Natural killer cell (primary cell): ENCODE measurements around the gene KPTN. TPM values are rescaled to one million over a fixed set of nuclear protein-coding genes. Genes with fewer than 3 reads are reported as not detected.

Experiments
- ATAC-seq, 3 donors: fragments of 150-1000 bp in 2 of 3; fragments of 200-7000 bp in 1 of 3; cut with Tn5 transposase; 1 replicate in 1 of 3; 2 replicates in 2 of 3; pipeline ENCODE4 v1.10.0; 2021; ENCODE audit warnings: mild to moderate bottlenecking in 2 of 3, moderate library complexity in 2 of 3
- DNase-seq, 2 donors: peaks; one replicate each; pipeline versions ENCODE4 v3.0.0 to v3.0.0-alpha.2; 2013 to 2021; ENCODE audit warnings: mixed read lengths in 1 of 2
- H3K27ac ChIP-seq: one replicate; pipeline ENCODE4 v1.5.1; 2013; ENCODE audit warnings: mild to moderate bottlenecking, low read length
- H3K27me3 ChIP-seq: one replicate; pipeline ENCODE4 v1.6.1; 2013; ENCODE audit warnings: low read length; ENCODE audit not compliant: control insufficient read depth, insufficient read depth
- H3K36me3 ChIP-seq: one replicate; pipeline ENCODE4 v1.6.1; 2013; ENCODE audit warnings: low read length; ENCODE audit not compliant: control insufficient read depth, insufficient read depth
- H3K4me1 ChIP-seq: one replicate; pipeline ENCODE4 v1.6.1; 2013; ENCODE audit warnings: low read length; ENCODE audit not compliant: control insufficient read depth, insufficient read depth
- H3K4me3 ChIP-seq: one replicate; pipeline ENCODE4 v1.5.1; 2013; ENCODE audit warnings: low read length
- H3K9me3 ChIP-seq: one replicate; pipeline ENCODE4 v1.6.1; 2013; ENCODE audit warnings: low read length; ENCODE audit not compliant: control insufficient read depth, insufficient read depth
- H3K27ac Mint-ChIP-seq, 2 donors: one replicate each; pipeline ENCODE4 v1.8.0; 2022; ENCODE audit warnings: mild to moderate bottlenecking in 2 of 2, mixed read lengths in 2 of 2, moderate library complexity in 1 of 2
- H3K27me3 Mint-ChIP-seq, 2 donors: one replicate each; pipeline ENCODE4 v1.8.0; 2022; ENCODE audit warnings: low read depth in 2 of 2, mixed read lengths in 2 of 2
- H3K36me3 Mint-ChIP-seq: one replicate; pipeline ENCODE4 v1.8.0; 2022; ENCODE audit warnings: mixed read lengths
- H3K4me1 Mint-ChIP-seq, 2 donors: one replicate each; pipeline ENCODE4 v1.8.0; 2022; ENCODE audit warnings: mixed read lengths in 2 of 2
- H3K4me3 Mint-ChIP-seq: one replicate; pipeline ENCODE4 v1.8.0; 2022; ENCODE audit warnings: mild to moderate bottlenecking, moderate library complexity, mixed read lengths
- H3K9me3 Mint-ChIP-seq, 2 donors: one replicate each; pipeline ENCODE4 v1.8.0; 2022; ENCODE audit warnings: mixed read lengths in 2 of 2
- CTCF ChIP-seq: fragments of 200-600 bp; IDR thresholded peaks from one replicate; pipeline ENCODE4 v1.8.0; 2022; ENCODE audit warnings: antibody characterized with exemption
- WGBS: methylation state at CpG from one replicate; pipeline ENCODE4 v1.1.7; 2013; ENCODE audit warnings: missing lambda C conversion rate; ENCODE audit not compliant: insufficient coverage; 5-methylcytosine and 5-hydroxymethylcytosine counted together
- intact Hi-C: fragments of 100-400 bp; cut with micrococcal nuclease; formaldehyde crosslinking; loops from one replicate; pipeline ENCODE4 v1.14.2; 2022
- total RNA-seq, 4 donors: library from RNA; stranded (reverse); fragments of 120-200 nt in 1 of 4; gene quantifications; one replicate each; pipeline versions ENCODE4 v1.2.3 to v1.2.4, GENCODE V29; 2013 to 2022

KPTN gene
- total RNA-seq, 3 donors from 2014 or later (not counting 1 experiment from before 2014, with no cell fraction given), result 3.0 to 4.2 (median 3.6) TPM

DNA sequence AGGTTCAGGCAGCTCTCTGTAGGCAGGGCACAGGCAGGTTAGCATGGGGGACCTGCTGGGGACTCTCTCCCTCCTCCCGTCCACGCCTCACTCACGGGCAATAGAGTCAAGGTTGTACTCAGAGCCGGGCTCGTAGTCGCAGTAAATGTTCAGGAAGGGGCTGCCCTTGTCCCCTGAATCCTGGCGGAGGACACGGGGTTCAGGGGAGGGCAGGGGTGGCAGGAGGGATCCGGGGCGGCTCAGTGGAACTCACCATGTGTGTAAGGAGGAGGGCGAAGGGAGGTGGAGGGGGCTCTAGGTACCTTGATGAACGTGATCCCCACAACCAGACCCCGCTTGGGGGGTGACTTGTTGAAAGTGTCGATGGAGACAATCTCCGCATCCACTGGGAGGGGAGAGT, 819 bp downstream of the KPTN start:
- peaks cover 0 to 3% of the 10 kb centered on the region in 2 donors for H3K27me3 Mint-ChIP-seq
- Histone ChIP-seq H3K4me1 (peaks cover 35% of the 10 kb centered on the region), H3K4me3 (no peak overlapping the region), H3K27me3 (no peaks in the 10 kb centered on the region), H3K9me3 (no peaks in the 10 kb centered on the region), H3K36me3 (peaks cover 1% of the 10 kb centered on the region), H3K27ac (no peak overlapping the region)
- H3K9me3 Mint-ChIP-seq, result no peaks in the 10 kb centered on the region
- intact Hi-C loops, result no loop called here
- H3K36me3 Mint-ChIP-seq, result no peaks in the 10 kb centered on the region
- no peak overlapping the region for H3K4me3 Mint-ChIP-seq
- no peak for TF ChIP-seq CTCF
- H3K27ac Mint-ChIP-seq, result peak overlapping the region; percentile 93 to 97
- peaks cover 23 to 36% of the 10 kb centered on the region in 2 donors for H3K4me1 Mint-ChIP-seq
- ATAC-seq, result no peak
- WGBS, result 94% methylated on average over 15 of the region's 15 CpGs
- no peak for DNase-seq

DNA sequence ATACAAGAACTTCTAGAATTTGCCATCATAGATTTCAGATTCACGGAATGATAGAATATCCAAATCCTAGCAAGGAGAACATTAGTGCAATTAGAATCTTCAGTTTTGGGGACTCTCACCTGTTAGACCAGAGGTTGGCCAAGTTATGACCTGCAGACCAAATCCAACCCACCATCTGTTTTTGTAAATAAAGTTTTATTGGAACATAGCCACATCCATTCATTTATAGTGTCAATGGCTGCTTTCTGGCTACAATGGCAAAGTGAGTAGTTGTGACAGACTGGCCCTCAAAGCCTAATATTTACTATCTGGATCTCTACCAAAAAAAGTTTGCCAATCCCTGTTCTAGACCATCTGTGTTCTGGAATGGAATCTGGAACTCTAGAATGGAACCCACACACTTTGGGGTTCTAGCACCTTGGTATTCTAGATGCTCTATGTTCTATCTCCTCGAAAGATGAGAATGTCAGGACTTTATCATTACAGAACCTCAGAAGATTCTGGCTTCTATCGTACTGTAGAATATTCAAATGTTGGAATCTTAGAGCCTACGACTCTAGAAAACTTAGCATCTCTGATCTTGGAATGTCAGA, 2.5 kb downstream of the KPTN start:
- DNase-seq (no peak), ATAC-seq (no peak)
- H3K27me3 ChIP-seq, result no peaks in the 10 kb centered on the region
- Mint-ChIP-seq H3K36me3 (no peaks in the 10 kb centered on the region), H3K4me3 (no peak overlapping the region), H3K4me1 (peaks cover 23 to 24% of the 10 kb centered on the region in 2 donors), H3K27ac (no peak overlapping the region), H3K27me3 (peaks cover 0 to 3% of the 10 kb centered on the region in 2 donors), H3K9me3 (no peaks in the 10 kb centered on the region)
- no peak overlapping the region for H3K4me3 ChIP-seq
- TF ChIP-seq CTCF, result no peak
- H3K36me3 ChIP-seq, result no peaks in the 10 kb centered on the region
- WGBS, result 94% methylated on average over 4 of the region's 4 CpGs
- peaks cover 27% of the 10 kb centered on the region for H3K4me1 ChIP-seq
- intact Hi-C loops, result no loop called here
- H3K9me3 ChIP-seq, result no peaks in the 10 kb centered on the region
- no peak overlapping the region for H3K27ac ChIP-seq

DNA sequence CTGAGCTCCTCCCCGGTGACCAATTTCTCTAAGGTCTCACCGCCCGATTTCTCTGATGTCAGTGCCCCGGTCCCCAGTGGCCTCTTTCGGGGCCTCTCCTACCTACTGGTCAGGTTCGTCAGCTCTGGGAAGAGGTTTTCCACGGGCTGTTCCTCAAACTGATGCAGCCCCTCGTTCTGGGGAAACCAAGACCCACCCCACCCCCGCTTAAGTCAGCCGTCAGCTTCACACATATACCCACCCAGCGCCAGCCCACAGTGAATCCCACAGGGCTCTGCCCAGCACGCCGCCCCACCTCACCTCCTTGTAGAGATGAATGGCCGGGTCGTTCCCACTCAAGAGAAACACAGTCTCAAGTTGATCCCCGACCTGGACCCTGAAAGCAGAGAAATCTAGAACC, 3.4 kb downstream of the KPTN start:
- no peaks in the 10 kb centered on the region for H3K36me3 ChIP-seq
- Mint-ChIP-seq H3K27me3 (peaks cover 0 to 3% of the 10 kb centered on the region in 2 donors), H3K4me1 (peaks cover 22 to 24% of the 10 kb centered on the region in 2 donors), H3K9me3 (no peaks in the 10 kb centered on the region), H3K4me3 (no peak overlapping the region), H3K27ac (no peak overlapping the region), H3K36me3 (no peaks in the 10 kb centered on the region)
- no peak overlapping the region for H3K27ac ChIP-seq
- intact Hi-C loops, result no loop called here
- no peaks in the 10 kb centered on the region for H3K9me3 ChIP-seq
- no peak for DNase-seq
- no peaks in the 10 kb centered on the region for H3K27me3 ChIP-seq
- 89% methylated on average over 16 of the region's 16 CpGs for WGBS
- TF ChIP-seq CTCF, result no peak
- H3K4me1 ChIP-seq, result peaks cover 24% of the 10 kb centered on the region
- no peak overlapping the region for H3K4me3 ChIP-seq
- no peak for ATAC-seq
